Measurements from ENCODE around the gene RIN3.

GRCh38 chr14:92521058-92521415, 7.5 kb downstream of the RIN3 start:
- no peak for TF ChIP-seq CTCF (IDR thresholded peaks at IDR 0.05)
- no peak for TF ChIP-seq POLR2A (IDR thresholded peaks at IDR 0.05)
